Upper lobe of right lung (tissue), 1 donor: ENCODE results near the gene RCL1. TPM values are rescaled to one million over a fixed set of nuclear protein-coding genes. Genes with fewer than 3 reads are reported as not detected.
A peak's percentile ranks its signal among the peaks of the same experiment; 100 is the strongest.

Experiments
- ATAC-seq: fragments of 200-7000 bp; cut with Tn5 transposase; one replicate; pipeline ENCODE4 v1.9.1; 2020; ENCODE audit warnings: mild to moderate bottlenecking, moderate library complexity
- DNase-seq: peaks from one replicate; pipeline ENCODE4 v3.0.0-alpha.2; 2020
- H3K27ac ChIP-seq: fragments of 200-600 bp; one replicate; pipeline ENCODE4 v1.8.0; 2022
- H3K27me3 ChIP-seq: fragments of 200-600 bp; one replicate; pipeline ENCODE4 v1.8.0; 2022; ENCODE audit warnings: mild to moderate bottlenecking
- H3K36me3 ChIP-seq: fragments of 200-600 bp; one replicate; pipeline ENCODE4 v1.8.0; 2022
- H3K4me1 ChIP-seq: fragments of 200-600 bp; one replicate; pipeline ENCODE4 v1.8.0; 2022
- H3K4me3 ChIP-seq: fragments of 200-600 bp; one replicate; pipeline ENCODE4 v1.8.0; 2022; ENCODE audit warnings: mild to moderate bottlenecking
- H3K9me3 ChIP-seq: fragments of 200-600 bp; one replicate; pipeline ENCODE4 v1.8.0; 2022
- CTCF ChIP-seq: fragments of 200-600 bp; IDR thresholded peaks from one replicate; pipeline ENCODE4 v1.8.0; 2022; ENCODE audit warnings: antibody characterized with exemption
- intact Hi-C: fragments of 100-400 bp; cut with DNase I; formaldehyde crosslinking; loops from one replicate; pipeline ENCODE4 v1.11.0; 2022
- total RNA-seq: library from RNA; stranded (reverse); fragmentation: NEBNext Ultra II Directional; extraction: Animal tissue kit (Norgen Biotek cat#: 25700); gene quantifications from one replicate; pipeline ENCODE4 v1.2.1, GENCODE V29; 2021
- donor health status: DM: no; HTN: yes; CAD: no; lungs with severe emphysema.

The RCL1 gene
- total RNA-seq, 1 donor from 2014 or later: 19.6 TPM

- Histone ChIP-seq H3K27me3 (no peaks in the 10 kb centered on the region), H3K36me3 (peaks cover 49% of the 10 kb centered on the region), H3K4me3 (no peak overlapping the region), H3K4me1 (no peaks in the 10 kb centered on the region), H3K27ac (no peak overlapping the region), H3K9me3 (no peaks in the 10 kb centered on the region)
- ATAC-seq (no peak), DNase-seq (no peak)
- intact Hi-C loops: no loop called here
- no peak for TF ChIP-seq CTCF
Measured at GRCh38 chr9:4852419-4852818, 59.7 kb downstream of the RCL1 start.

GRCh38 chr9:4854265-4854590 lies 61.5 kb downstream of the RCL1 start:
- no peaks in the 10 kb centered on the region for H3K9me3 ChIP-seq
- H3K4me1 ChIP-seq: no peaks in the 10 kb centered on the region
- H3K27me3 ChIP-seq: no peaks in the 10 kb centered on the region
- H3K4me3 ChIP-seq: no peak overlapping the region
- TF ChIP-seq CTCF: no peak
- H3K36me3 ChIP-seq: peaks cover 36% of the 10 kb centered on the region
- no peak for ATAC-seq
- no peak overlapping the region for H3K27ac ChIP-seq
- DNase-seq: no peak
- intact Hi-C loops: no loop called here

GRCh38 chr9:4855841-4856240 lies 63.1 kb downstream of the RCL1 start:
- DNase-seq (no peak), ATAC-seq (peak; percentile 37)
- H3K4me3 ChIP-seq: no peak overlapping the region
- H3K9me3 ChIP-seq: no peaks in the 10 kb centered on the region
- peaks cover 29% of the 10 kb centered on the region for H3K36me3 ChIP-seq
- H3K27ac ChIP-seq: no peak overlapping the region
- no peak for TF ChIP-seq CTCF
- intact Hi-C loops: no loop called here
- no peaks in the 10 kb centered on the region for H3K27me3 ChIP-seq
- H3K4me1 ChIP-seq: no peaks in the 10 kb centered on the region

- no peaks in the 10 kb centered on the region for H3K4me1 ChIP-seq
- H3K4me3 ChIP-seq: no peak overlapping the region
- peaks cover 33% of the 10 kb centered on the region for H3K36me3 ChIP-seq
- H3K27me3 ChIP-seq: no peaks in the 10 kb centered on the region
- no peak overlapping the region for H3K27ac ChIP-seq
- DNase-seq (no peak), ATAC-seq (no peak)
- intact Hi-C loops: no loop called here
- no peaks in the 10 kb centered on the region for H3K9me3 ChIP-seq
- TF ChIP-seq CTCF: no peak
Measured at GRCh38 chr9:4857163-4857810, 64.5 kb downstream of the RCL1 start.

- Histone ChIP-seq H3K4me1 (no peaks in the 10 kb centered on the region), H3K27ac (no peak overlapping the region), H3K36me3 (peaks cover 15% of the 10 kb centered on the region), H3K9me3 (no peaks in the 10 kb centered on the region), H3K27me3 (no peaks in the 10 kb centered on the region), H3K4me3 (no peak overlapping the region)
- ATAC-seq: no peak
- intact Hi-C loops: no loop called here
- no peak for DNase-seq
- no peak for TF ChIP-seq CTCF
Measured at GRCh38 chr9:4859035-4859434, 66.3 kb downstream of the RCL1 start.

- ATAC-seq (no peak), DNase-seq (no peak)
- no peak for TF ChIP-seq CTCF
- H3K36me3 ChIP-seq: peaks cover 14% of the 10 kb centered on the region
- no peaks in the 10 kb centered on the region for H3K9me3 ChIP-seq
- H3K27me3 ChIP-seq: no peaks in the 10 kb centered on the region
- no peak overlapping the region for H3K4me3 ChIP-seq
- H3K27ac ChIP-seq: no peak overlapping the region
- no peaks in the 10 kb centered on the region for H3K4me1 ChIP-seq
- intact Hi-C loops: no loop called here
Measured at GRCh38 chr9:4860383-4860782, 67.6 kb downstream of the RCL1 start.
